NT2/D1 (cell line): ENCODE results near the gene VAMP5.

Experiments used
- DNase-seq: peaks from one replicate; pipeline ENCODE4 v3.0.0-alpha.2; 2011; ENCODE audit warnings: low read depth, low spot score
- H3K27me3 ChIP-seq: 2 replicates; pipeline ENCODE4 v1.6.0; 2011; ENCODE audit warnings: mild to moderate bottlenecking; ENCODE audit not compliant: insufficient read length, insufficient read depth
- H3K36me3 ChIP-seq: 2 replicates; pipeline ENCODE4 v1.6.1; 2011; ENCODE audit warnings: mild to moderate bottlenecking, low read length, mixed read lengths; ENCODE audit not compliant: insufficient read depth, insufficient read length
- H3K4me1 ChIP-seq: 2 replicates; pipeline ENCODE4 v1.5.1; 2011; ENCODE audit not compliant: insufficient read depth, insufficient read length
- H3K4me3 ChIP-seq: 2 replicates; pipeline ENCODE4 v1.5.1; 2011; ENCODE audit warnings: low read depth; ENCODE audit not compliant: insufficient read length
- H3K9ac ChIP-seq: 2 replicates; pipeline ENCODE4 v1.6.0; 2011; ENCODE audit warnings: low read depth; ENCODE audit not compliant: insufficient read length
- H3K9me3 ChIP-seq: 2 replicates; pipeline ENCODE4 v1.5.1; 2011; ENCODE audit warnings: mild to moderate bottlenecking, low read length; ENCODE audit not compliant: insufficient read depth
- SUZ12 ChIP-seq: IDR thresholded peaks from 2 replicates; pipeline ENCODE4 v1.6.1; 2011; ENCODE audit not compliant: insufficient read length, insufficient read depth; ENCODE audit errors: extremely low read depth
- YY1 ChIP-seq: IDR thresholded peaks from 2 replicates; pipeline ENCODE4 v1.6.1; 2011; ENCODE audit not compliant: insufficient read length, insufficient read depth
- ZNF274 ChIP-seq: IDR thresholded peaks from 2 replicates; pipeline ENCODE4 v1.6.1; 2011; ENCODE audit warnings: mild to moderate bottlenecking, low read depth, low read length

The VAMP5 gene

DNA sequence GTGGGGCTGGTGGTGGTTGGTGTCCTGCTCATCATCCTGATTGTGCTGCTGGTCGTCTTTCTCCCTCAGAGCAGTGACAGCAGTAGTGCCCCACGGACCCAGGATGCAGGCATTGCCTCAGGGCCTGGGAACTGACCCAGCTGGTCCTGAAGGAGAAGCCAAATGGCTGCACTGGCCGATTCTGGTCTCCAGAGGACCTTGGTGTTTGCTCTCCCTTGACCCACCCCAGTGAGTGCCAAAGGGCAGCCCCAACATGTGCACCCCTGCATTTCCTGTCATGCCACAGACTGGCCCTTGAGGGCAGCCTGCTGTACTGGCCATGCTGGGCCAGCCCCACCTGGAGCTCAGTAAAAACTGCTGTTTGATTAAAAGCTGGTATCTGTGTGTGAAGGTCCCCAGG is 8.8 kb downstream of the VAMP5 start:
- H3K4me1 ChIP-seq, result peaks cover 2% of the 10 kb centered on the region
- TF ChIP-seq ZNF274 (no peak), YY1 (no peak), SUZ12 (no peak)
- H3K9ac ChIP-seq, result no peak overlapping the region
- no peak for DNase-seq
- H3K4me3 ChIP-seq, result no peak overlapping the region
- H3K9me3 ChIP-seq, result no peaks in the 10 kb centered on the region
- H3K36me3 ChIP-seq, result peaks cover 14% of the 10 kb centered on the region
- no peaks in the 10 kb centered on the region for H3K27me3 ChIP-seq

DNA sequence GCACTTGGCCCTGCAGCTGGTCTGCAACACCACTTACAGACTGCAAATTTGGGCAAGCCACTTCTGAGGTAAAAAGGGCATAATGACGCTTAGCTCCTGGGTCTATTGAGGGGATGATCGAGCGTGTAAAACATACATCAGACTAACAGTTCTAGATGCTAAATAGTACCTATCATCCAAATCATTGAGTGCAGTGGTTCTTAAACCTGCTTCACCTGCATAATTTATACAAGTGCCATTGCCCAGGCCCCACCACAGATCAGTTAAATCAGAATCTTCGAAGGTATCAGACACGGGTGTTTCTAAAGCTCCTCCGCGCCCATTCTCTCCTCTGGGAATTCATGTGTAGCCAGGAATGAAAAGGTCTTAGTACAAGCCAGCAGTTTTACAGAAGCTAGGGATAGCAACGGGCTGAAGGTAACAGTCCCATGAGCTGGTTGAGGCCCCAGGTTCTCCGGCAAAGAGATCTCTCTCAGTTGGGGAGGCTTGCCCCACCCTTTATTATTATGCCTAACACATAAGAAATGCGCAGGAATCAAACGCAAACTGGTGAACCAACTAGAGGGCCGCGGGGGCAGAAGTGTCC is 10.6 kb downstream of the VAMP5 start:
- H3K27me3 ChIP-seq, result no peaks in the 10 kb centered on the region
- no peaks in the 10 kb centered on the region for H3K9me3 ChIP-seq
- TF ChIP-seq SUZ12 (no peak), ZNF274 (no peak), YY1 (no peak)

DNA sequence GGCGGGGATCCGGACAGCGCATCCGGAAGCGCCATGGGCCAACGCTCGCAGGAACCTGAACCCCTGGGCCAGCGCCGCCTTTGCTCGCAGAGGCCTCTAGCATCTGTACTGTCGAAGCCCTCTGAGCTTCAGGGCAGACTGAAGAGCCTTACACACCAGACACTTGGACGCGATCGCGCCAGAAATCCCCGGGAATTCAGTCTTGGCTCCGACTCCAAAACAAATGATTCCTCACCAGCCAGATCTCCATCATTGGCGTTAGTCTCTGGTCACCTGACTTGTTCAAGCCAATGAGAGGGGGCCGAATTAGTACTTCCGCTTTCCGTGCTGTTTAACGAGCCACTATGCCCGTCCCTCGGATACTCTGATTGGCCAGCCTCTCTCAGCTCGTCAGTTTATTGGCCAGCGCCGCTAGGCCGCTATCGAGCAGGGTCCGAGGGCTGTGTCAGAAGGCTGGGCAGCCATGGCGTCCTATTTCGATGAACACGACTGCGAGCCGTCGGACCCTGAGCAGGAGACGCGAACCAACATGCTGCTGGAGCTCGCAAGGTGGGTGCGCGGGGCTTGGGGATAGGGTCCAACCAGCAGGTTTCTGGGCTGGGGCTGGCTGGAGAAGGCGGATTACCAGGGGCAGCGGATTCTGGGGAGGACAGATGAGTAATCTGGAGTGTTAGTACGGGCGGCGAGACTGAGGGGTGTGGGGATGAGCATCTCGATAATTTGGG is 11.2 kb downstream of the VAMP5 start, which contains the start of gene RNF181:
RNF181 (plus strand) TSS at position 445 of the 725 bp plus-strand sequence; CDS start at position 464, 19 bp downstream.
- no peaks in the 10 kb centered on the region for H3K27me3 ChIP-seq
- peak within 1 kb of the TSS; percentile 86 for H3K9ac ChIP-seq
- H3K9me3 ChIP-seq, result no peaks in the 10 kb centered on the region
- peak; percentile 57 for TF ChIP-seq YY1
- TF ChIP-seq SUZ12, result no peak
- TF ChIP-seq ZNF274, result no peak
- peaks cover 2% of the 10 kb centered on the region for H3K4me1 ChIP-seq
- H3K4me3 ChIP-seq, result peak within 1 kb of the TSS; percentile 91
- DNase-seq, result peak; percentile 97
- peaks cover 35% of the 10 kb centered on the region for H3K36me3 ChIP-seq

More for the DNA sequence above, 10.6 kb downstream of the VAMP5 start:
- no peak for DNase-seq
- H3K4me3 ChIP-seq, result peak overlapping the region; percentile 91
- peaks cover 28% of the 10 kb centered on the region for H3K36me3 ChIP-seq
- H3K4me1 ChIP-seq, result peaks cover 2% of the 10 kb centered on the region
- H3K9ac ChIP-seq, result peak overlapping the region; percentile 85

DNA sequence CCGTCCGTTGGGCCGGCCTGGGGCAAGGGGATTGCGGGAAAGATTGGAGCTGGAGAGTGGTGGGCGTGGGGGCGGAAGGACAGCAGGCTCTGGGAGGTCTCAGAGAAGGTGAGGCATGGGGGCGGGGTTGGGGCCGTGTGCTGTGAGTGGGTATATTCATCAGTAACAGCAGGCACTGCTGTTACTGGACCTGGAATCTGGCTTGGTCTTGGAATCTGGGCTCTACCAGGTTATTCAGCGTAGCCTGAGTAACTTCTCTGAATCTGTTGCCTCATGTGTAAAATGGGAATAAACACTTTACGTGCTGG is 11.7 kb downstream of the VAMP5 start:
- DNase-seq, result no peak
- Histone ChIP-seq H3K9me3 (no peaks in the 10 kb centered on the region), H3K9ac (peak overlapping the region; percentile 86), H3K4me1 (peaks cover 2% of the 10 kb centered on the region), H3K36me3 (peaks cover 40% of the 10 kb centered on the region), H3K27me3 (no peaks in the 10 kb centered on the region), H3K4me3 (peak overlapping the region; percentile 91)
- TF ChIP-seq SUZ12 (no peak), YY1 (no peak), ZNF274 (no peak)

DNA sequence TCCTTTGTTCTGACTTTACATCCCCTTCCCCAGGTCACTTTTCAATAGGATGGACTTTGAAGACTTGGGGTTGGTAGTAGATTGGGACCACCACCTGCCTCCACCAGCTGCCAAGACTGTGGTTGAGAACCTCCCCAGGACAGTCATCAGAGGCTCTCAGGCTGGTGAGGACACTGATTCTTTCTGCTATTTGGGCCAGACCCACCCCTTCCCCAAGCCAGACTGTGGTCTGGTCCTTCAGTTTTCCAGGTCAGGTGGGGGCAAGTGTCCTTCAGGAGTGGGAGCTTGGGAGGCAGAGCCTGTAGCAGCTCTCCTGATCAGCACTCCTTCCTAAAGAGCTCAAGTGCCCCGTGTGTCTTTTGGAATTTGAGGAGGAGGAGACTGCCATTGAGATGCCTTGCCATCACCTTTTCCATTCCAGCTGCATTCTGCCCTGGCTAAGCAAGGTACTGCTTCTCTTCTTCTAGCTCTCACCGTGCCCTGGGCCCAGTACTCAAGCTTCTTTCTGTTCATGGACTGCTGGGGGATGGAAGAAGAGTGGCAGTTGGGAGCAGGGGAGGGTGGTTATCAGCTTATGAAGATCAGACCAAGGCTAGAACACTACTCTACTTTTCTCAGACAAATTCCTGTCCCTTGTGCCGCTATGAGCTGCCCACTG is 12.4 kb downstream of the VAMP5 start:
- Histone ChIP-seq H3K27me3 (no peaks in the 10 kb centered on the region), H3K36me3 (peaks cover 42% of the 10 kb centered on the region), H3K4me1 (peaks cover 2% of the 10 kb centered on the region), H3K4me3 (peak overlapping the region; percentile 91), H3K9me3 (no peaks in the 10 kb centered on the region), H3K9ac (peak overlapping the region; percentile 86)
- TF ChIP-seq YY1, result no peak
- no peak for TF ChIP-seq SUZ12
- no peak for TF ChIP-seq ZNF274
- DNase-seq, result no peak

DNA sequence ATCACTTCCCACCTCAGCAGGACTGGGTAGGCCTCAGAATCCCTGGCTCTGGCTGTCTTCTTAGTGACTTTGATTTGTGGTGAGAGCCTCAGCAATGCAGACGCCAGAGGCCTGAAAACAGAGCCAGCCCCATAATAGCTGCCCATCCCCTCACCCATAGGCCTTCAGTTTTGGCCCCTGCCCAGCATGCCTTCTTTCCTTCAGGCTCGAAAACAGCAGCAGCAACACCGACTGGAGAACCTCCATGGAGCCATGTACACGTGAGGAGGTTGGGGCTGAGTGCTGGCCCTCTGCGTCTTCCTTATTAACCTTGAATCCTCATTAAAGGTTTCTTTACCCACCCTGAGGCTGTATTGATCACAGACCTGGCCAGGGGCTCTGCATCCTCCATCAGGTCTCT is 13.0 kb downstream of the VAMP5 start:
- TF ChIP-seq ZNF274, result no peak
- TF ChIP-seq YY1, result no peak
- no peak for TF ChIP-seq SUZ12
- no peaks in the 10 kb centered on the region for H3K9me3 ChIP-seq
- H3K9ac ChIP-seq, result no peak overlapping the region
- H3K4me3 ChIP-seq, result no peak overlapping the region
- peaks cover 42% of the 10 kb centered on the region for H3K36me3 ChIP-seq
- DNase-seq, result no peak
- peaks cover 2% of the 10 kb centered on the region for H3K4me1 ChIP-seq
- no peaks in the 10 kb centered on the region for H3K27me3 ChIP-seq
